HG02759 (cell line): ENCODE results near the gene CBARP.
A peak's percentile ranks its signal among the peaks of the same experiment; 100 is the strongest.
"Not testable (repeated sequence)": the region's sequence is repeated elsewhere in the genome, so short reads cannot be mapped to it uniquely, and the experiment has no call there.

Experiments
- ATAC-seq: cut with Tn5 transposase; IDR thresholded peaks from one replicate; pipeline ENCODE4 v1.9.1; 2021; ENCODE audit warnings: mild to moderate bottlenecking, moderate library complexity; ENCODE audit not compliant: unreplicated experiment

CBARP gene

GRCh38 chr19:1252821-1253513 lies 15.2 kb upstream of the CBARP start:
- no peak for ATAC-seq

GRCh38 chr19:1252221-1252820 lies 14.5 kb upstream of the CBARP start:
- ATAC-seq: no peak

- ATAC-seq: no peak
These were observed 13.8 kb upstream of the CBARP start for GRCh38 chr19:1251330-1252220.

- no peak for ATAC-seq
These were observed 12.8 kb upstream of the CBARP start for GRCh38 chr19:1250437-1251260.

- no peak for ATAC-seq
These were observed 12.2 kb upstream of the CBARP start for GRCh38 chr19:1249990-1250436.

GRCh38 chr19:1249298-1249989 lies 11.6 kb upstream of the CBARP start:
- ATAC-seq: peak; percentile 57

- peak; percentile 30 for ATAC-seq
These were observed 11.0 kb upstream of the CBARP start for GRCh38 chr19:1248786-1249297.

GRCh38 chr19:1248139-1248785 lies 10.5 kb upstream of the CBARP start, which contains the start of gene MIDN:
MIDN (plus strand) TSS chr19:1248583; CDS start chr19:1250297, 1,714 bp downstream.
- ATAC-seq: peak; percentile 11

- no peak for ATAC-seq
These were observed 9.9 kb upstream of the CBARP start for GRCh38 chr19:1247748-1248138.

- ATAC-seq: not testable (repeated sequence)
These were observed 8.7 kb upstream of the CBARP start for GRCh38 chr19:1246265-1247087.

GRCh38 chr19:1245494-1246264 lies 7.9 kb upstream of the CBARP start:
- no peak for ATAC-seq

GRCh38 chr19:1244693-1245451 lies 7.1 kb upstream of the CBARP start:
- no peak for ATAC-seq

- ATAC-seq: no peak
These were observed 6.2 kb upstream of the CBARP start for GRCh38 chr19:1243768-1244692.

GRCh38 chr19:1241417-1242095 lies 3.8 kb upstream of the CBARP start, which contains the start of gene ATP5F1D:
ATP5F1D (plus strand) TSS chr19:1241751; CDS start chr19:1241851, 100 bp downstream.
- peak; percentile 61 for ATAC-seq

GRCh38 chr19:1240925-1241324 lies 3.1 kb upstream of the CBARP start:
- no peak for ATAC-seq
